SU-DHL-6 (cell line): ENCODE data around the gene NAA15.

Source experiments
- H2AFZ ChIP-seq: fragments of 200-600 bp; sonication (generic); 2 replicates; pipeline ENCODE4 v1.6.1; 2014; ENCODE audit warnings: low read depth, mild to moderate bottlenecking, moderate library complexity, mixed read lengths, antibody characterized with exemption, low read length; ENCODE audit not compliant: severe bottlenecking
- H3F3A ChIP-seq: fragments of 200-600 bp; shearing (Covaris generic); 2 replicates; pipeline ENCODE4 v1.6.0; 2016; ENCODE audit warnings: antibody characterized with exemption, mild to moderate bottlenecking; ENCODE audit not compliant: insufficient read depth
- H3K27ac ChIP-seq: fragments of 200-600 bp; sonication (generic); 2 replicates; pipeline ENCODE4 v1.5.1; 2016; ENCODE audit warnings: low read depth, mild to moderate bottlenecking, low read length, moderate library complexity, mixed read lengths
- H3K27me3 ChIP-seq: fragments of 200-600 bp; sonication (generic), shearing (Covaris generic); 2 replicates; pipeline ENCODE4 v1.6.0; 2014; ENCODE audit warnings: mild to moderate bottlenecking, low read length
- H3K36me3 ChIP-seq: fragments of 200-600 bp; sonication (generic); 2 replicates; pipeline ENCODE4 v1.6.1; 2014; ENCODE audit warnings: mild to moderate bottlenecking, low read length, mixed read lengths
- H3K4me2 ChIP-seq: fragments of 300-600, 200-600 bp; shearing (Covaris generic), sonication (generic); 2 replicates; pipeline ENCODE4 v1.6.0; 2014; ENCODE audit warnings: low read length, low read depth, mild to moderate bottlenecking; ENCODE audit not compliant: poor library complexity, severe bottlenecking
- H3K4me3 ChIP-seq: fragments of 200-600 bp; sonication (generic); 2 replicates; pipeline ENCODE4 v1.5.1; 2014; ENCODE audit warnings: antibody characterized with exemption, low read length, mild to moderate bottlenecking, mixed read lengths; ENCODE audit not compliant: insufficient read depth, poor library complexity, severe bottlenecking
- H3K79me2 ChIP-seq: fragments of 200-600 bp; sonication (generic); 2 replicates; pipeline ENCODE4 v1.6.1; 2014; ENCODE audit warnings: mild to moderate bottlenecking, low read length, moderate library complexity; ENCODE audit not compliant: insufficient read depth
- H3K9ac ChIP-seq: fragments of 200-600 bp; sonication (generic); 2 replicates; pipeline ENCODE4 v1.7.0; 2014; ENCODE audit warnings: mild to moderate bottlenecking, low read length
- H3K9me2 ChIP-seq: fragments of 200-600 bp; sonication (generic); replicated peaks from 2 replicates; pipeline ENCODE4 v1.6.1; 2014; ENCODE audit warnings: low read length; ENCODE audit not compliant: insufficient read depth
- H3K9me3 ChIP-seq: fragments of 200-600 bp; sonication (generic); 2 replicates; pipeline ENCODE4 v1.6.1; 2014; ENCODE audit warnings: low read length, mixed read lengths; ENCODE audit not compliant: insufficient read depth
- H4K20me1 ChIP-seq: fragments of 200-600 bp; sonication (generic); 2 replicates; pipeline ENCODE4 v1.6.1; 2014; ENCODE audit warnings: low read depth, mild to moderate bottlenecking, antibody characterized with exemption, low read length, moderate library complexity, mixed read lengths
- EZH2phosphoT487 ChIP-seq: fragments of 200-600 bp; sonication (generic), shearing (Covaris generic); conservative IDR thresholded peaks from 2 replicates; pipeline ENCODE4 v1.6.1; 2018; ENCODE audit warnings: mild to moderate bottlenecking, antibody characterized with exemption, low read length, moderate library complexity, mixed read lengths
- TF ChIP-seq, protein P1 (sequence below): fragments of 200-600 bp; sonication (generic); IDR thresholded peaks from one replicate; pipeline ENCODE4 v1.5.1; 2017; ENCODE audit warnings: antibody characterized with exemption, mild to moderate bottlenecking, low read length, moderate library complexity; ENCODE audit not compliant: insufficient read depth, poor library complexity, severe bottlenecking

NAA15 gene

DNA sequence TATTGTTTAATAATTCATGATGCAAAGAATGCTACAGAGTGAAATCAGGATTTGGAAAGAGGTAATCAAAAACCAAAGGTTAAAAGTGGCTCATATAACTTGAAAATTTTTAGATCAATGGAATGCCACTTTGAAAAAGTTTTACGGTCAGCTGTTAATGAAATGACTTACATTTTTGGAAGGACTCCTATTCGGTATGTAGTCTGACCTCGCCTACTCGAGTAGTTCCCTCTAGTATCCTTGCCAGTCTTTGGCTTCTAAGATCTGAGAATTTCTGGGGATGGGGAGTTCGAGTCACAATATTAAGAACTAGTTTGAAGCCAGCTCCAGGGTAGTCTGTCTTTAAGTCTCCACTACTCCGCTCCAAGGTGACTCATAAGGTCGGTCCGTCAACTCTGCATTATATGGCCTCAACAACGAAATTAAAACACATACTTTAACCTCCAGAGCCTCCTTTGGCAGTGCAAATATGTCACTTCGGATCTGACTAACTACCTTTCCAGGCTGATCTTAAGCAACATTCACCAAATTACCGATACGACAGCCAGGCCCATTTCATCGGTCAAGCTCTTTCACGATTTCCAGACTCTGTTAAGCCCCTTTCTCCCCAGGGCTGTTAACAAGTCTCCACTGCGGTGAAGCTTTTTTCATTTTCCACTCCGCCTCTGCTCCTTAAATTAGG lies 733 bp upstream of the NAA15 start:
- H3K79me2 ChIP-seq, result peaks cover 42% of the 10 kb centered on the region
- H3F3A ChIP-seq, result peaks cover 5% of the 10 kb centered on the region; the same call in 1 of the 2 replicates
- no peaks in the 10 kb centered on the region for H3K27me3 ChIP-seq

DNA sequence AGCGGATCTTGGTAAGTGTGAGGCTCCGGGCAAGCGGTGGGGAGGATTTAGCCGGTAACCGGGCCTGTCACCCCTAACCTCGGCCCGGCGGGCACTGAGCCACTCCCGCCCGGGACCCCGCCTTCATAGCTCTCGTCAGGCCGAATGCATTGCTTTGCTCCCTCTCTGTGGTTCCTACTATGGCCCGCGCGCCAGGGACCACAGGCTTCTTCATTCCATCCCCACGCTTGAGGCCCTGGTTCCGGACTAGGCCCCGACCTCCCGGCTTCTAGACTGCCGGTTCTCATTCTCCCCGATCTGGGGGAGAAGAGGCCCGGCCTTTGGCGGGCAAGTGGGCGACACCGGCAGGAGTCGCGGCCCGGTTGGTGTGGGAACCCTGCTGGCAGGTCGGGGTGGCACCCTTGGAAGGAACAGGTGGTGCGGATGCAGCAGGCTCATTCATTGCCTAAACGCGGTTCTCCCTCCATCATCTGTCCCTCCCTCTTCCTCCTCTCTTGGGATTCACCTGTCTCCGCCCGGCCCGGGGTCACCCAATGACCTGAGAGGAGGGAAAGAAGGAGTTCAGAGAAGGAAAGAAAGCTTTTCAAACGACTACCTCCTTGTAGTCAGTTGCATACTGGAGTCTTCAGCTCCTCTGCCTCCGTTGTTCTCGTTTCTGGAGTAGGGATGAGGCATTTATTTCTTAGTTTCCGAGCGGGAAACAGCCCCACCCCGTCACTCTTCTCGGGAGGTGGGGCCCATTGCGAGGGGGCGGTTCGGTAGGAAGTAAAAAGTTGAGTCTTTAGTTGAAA lies 711 bp downstream of the NAA15 start, which contains the start of gene NDUFC1:
Gene NDUFC1, minus strand, starts transcription at position 657 of the 791 bp plus-strand sequence. CDS start 6,679 bp downstream, outside the sequence.
- no peaks in the 10 kb centered on the region for H3K9me2 ChIP-seq
- H3K9me3 ChIP-seq, result no peaks in the 10 kb centered on the region
- peak within 1 kb of the TSS; percentile 41 for H2AFZ ChIP-seq
- peak within 1 kb of the TSS; percentile 75 for H3K4me2 ChIP-seq
- no peaks in the 10 kb centered on the region for H3K27me3 ChIP-seq
- peaks cover 56% of the 10 kb centered on the region for H3K79me2 ChIP-seq
- no peaks in the 10 kb centered on the region; the same call in 1 of the 2 replicates for H4K20me1 ChIP-seq
- peak within 1 kb of the TSS; percentile 65 for H3K4me3 ChIP-seq
- peak within 1 kb of the TSS; percentile 81 for H3K27ac ChIP-seq
- H3K9ac ChIP-seq, result peak within 1 kb of the TSS; percentile 85
- TF ChIP-seq EZH2phosphoT487, result no peak
- TF ChIP-seq, protein P1, sequence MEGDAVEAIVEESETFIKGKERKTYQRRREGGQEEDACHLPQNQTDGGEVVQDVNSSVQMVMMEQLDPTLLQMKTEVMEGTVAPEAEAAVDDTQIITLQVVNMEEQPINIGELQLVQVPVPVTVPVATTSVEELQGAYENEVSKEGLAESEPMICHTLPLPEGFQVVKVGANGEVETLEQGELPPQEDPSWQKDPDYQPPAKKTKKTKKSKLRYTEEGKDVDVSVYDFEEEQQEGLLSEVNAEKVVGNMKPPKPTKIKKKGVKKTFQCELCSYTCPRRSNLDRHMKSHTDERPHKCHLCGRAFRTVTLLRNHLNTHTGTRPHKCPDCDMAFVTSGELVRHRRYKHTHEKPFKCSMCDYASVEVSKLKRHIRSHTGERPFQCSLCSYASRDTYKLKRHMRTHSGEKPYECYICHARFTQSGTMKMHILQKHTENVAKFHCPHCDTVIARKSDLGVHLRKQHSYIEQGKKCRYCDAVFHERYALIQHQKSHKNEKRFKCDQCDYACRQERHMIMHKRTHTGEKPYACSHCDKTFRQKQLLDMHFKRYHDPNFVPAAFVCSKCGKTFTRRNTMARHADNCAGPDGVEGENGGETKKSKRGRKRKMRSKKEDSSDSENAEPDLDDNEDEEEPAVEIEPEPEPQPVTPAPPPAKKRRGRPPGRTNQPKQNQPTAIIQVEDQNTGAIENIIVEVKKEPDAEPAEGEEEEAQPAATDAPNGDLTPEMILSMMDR, result no peak
- H3K36me3 ChIP-seq, result no peaks in the 10 kb centered on the region
- peaks cover 5% of the 10 kb centered on the region; the same call in 1 of the 2 replicates for H3F3A ChIP-seq

More for the DNA sequence above, 733 bp upstream of the NAA15 start:
- peak overlapping the region; percentile 65 for H3K4me3 ChIP-seq
- no peaks in the 10 kb centered on the region; the same call in 1 of the 2 replicates for H4K20me1 ChIP-seq
- no peaks in the 10 kb centered on the region for H3K9me2 ChIP-seq
- peak overlapping the region; percentile 86 for H2AFZ ChIP-seq
- peak overlapping the region; percentile 81 for H3K27ac ChIP-seq
- no peaks in the 10 kb centered on the region for H3K36me3 ChIP-seq
- H3K4me2 ChIP-seq, result peak overlapping the region; percentile 75
- no peaks in the 10 kb centered on the region for H3K9me3 ChIP-seq
- TF ChIP-seq, protein P1, result no peak
- no peak for TF ChIP-seq EZH2phosphoT487
- H3K9ac ChIP-seq, result peak overlapping the region; percentile 85

DNA sequence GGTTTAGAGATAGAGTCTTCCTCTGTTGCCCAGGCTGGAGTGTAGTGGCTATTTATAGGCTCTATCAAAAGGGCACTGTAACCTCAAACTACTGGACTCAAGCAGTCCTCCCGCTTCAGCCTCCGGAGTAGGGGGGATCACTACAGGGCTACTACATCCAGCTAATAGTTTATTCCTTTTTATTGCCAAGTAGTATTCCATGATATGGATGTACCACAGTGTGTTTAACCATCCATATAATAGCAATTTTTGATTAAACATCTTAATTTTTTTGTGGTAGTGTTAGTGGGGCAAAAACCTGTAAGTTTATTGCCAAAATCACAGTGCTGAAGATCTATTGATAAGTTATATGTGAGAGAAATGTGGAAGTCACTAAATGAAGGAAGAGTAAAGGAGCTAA lies 3.6 kb downstream of the NAA15 start:
- Histone ChIP-seq H3K4me2 (no peak overlapping the region), H3K9me2 (no peaks in the 10 kb centered on the region), H3K27me3 (no peaks in the 10 kb centered on the region), H3K9ac (no peak overlapping the region), H2AFZ (no peak overlapping the region), H3K9me3 (no peaks in the 10 kb centered on the region), H3F3A (peaks cover 5% of the 10 kb centered on the region; the same call in 1 of the 2 replicates), H4K20me1 (no peaks in the 10 kb centered on the region; the same call in 1 of the 2 replicates), H3K27ac (no peak overlapping the region), H3K79me2 (peaks cover 85% of the 10 kb centered on the region), H3K4me3 (no peak overlapping the region), H3K36me3 (no peaks in the 10 kb centered on the region)
- TF ChIP-seq, protein P1, result no peak
- no peak for TF ChIP-seq EZH2phosphoT487
